ENCODE data around the gene WDFY2. TPM values are rescaled to one million over a fixed set of nuclear protein-coding genes. Genes with fewer than 3 reads are reported as not detected.

Gene WDFY2
- polyA plus RNA-seq, 3 donors, result 13.0 to 19.1 (median 16.0) TPM

DNA sequence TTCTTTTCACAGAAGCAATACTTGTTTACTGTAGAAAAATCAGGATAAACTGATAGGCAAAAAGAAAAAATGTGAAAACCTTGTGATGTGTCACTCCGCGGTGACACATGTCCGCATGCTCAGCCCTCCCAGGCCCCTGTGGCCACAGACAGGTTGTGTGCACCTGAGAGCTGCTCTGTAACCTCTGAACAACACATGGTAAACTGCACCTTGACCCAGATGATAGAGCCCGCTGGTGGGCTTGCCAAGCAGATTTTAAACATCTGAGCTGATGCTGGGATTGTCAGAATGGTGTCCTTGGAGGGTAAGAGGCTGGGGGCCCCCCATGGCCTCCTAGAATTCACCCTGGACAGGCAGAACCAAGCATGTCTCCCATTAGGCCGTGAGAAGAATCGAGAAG lies 185.9 kb downstream of the WDFY2 start:
- no peak for DNase-seq (ENCODE audit: extremely low read depth in 1 of 11, low read depth in 9 of 11, low spot score in 4 of 11)

DNA sequence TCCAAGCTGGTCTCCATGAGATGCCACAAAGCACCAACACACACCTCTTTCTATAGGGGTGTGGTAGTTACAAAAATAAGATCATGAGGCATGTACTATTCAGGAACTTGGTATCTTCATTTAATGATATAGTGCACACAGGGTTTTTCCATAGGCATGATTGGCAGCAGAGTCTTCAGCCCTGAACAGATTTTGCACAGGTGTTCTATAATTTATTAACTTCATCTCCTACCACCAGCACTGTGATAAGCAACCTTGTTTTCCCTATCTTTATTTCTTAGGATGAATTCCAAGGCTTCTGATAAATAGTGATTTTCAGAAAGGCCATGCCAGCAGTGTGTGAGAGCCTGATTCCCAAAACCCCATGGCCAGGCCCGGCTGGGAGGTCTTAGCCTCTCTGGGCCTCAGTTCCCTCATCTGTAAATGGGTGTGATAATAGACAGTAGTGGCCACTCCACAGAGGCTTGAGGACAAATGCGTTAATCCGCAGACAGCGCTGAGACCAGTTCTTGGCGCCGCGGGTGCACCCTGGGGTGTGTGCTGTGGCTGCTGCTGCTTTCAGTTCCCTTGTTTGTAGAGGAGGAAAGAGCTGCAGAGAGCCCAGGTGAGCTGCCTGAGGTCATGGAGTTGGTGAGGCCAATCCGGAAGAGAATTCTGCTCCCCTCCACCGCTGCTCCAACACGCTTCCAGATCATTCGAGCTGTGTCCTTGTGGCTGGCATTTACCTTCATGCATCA lies 186.6 kb downstream of the WDFY2 start:
- no peak for DNase-seq (ENCODE audit: extremely low read depth in 1 of 11, low read depth in 9 of 11, low spot score in 4 of 11)

DNA sequence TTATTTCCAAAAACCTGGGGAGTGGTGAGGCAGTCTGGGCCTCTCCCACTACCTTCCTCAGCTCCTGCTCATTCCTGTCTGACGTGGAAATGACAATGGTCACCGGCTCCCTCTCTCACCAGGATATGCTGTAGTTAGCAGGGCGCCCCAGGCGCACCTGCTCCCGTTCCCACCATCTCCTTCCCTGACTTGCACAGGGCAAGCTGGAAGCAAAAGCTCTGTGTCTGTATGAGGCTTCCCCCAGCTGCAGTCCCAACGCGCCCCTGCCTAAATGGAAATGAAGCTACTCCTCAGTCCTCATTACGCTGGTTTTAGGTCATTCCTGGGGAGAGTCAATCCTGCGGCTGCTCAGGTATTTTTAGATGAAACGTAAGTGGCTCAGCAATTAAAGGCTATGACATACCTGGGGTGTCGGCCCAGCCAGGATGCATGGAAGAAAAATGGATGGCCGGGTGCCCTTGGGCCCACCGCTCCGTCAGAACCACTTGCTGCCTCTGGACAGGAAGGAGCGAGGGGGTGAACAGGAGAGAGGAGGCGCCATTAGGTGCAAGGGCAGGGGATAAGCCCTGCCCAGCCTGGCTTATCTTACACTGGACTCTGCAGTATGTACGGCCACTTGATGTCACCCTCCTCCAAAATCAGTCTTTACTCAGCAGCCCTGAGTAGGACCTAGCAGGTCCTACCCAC lies 187.3 kb downstream of the WDFY2 start:
- DNase-seq (ENCODE audit: extremely low read depth in 1 of 11, low read depth in 9 of 11, low spot score in 4 of 11), result no peak

DNA sequence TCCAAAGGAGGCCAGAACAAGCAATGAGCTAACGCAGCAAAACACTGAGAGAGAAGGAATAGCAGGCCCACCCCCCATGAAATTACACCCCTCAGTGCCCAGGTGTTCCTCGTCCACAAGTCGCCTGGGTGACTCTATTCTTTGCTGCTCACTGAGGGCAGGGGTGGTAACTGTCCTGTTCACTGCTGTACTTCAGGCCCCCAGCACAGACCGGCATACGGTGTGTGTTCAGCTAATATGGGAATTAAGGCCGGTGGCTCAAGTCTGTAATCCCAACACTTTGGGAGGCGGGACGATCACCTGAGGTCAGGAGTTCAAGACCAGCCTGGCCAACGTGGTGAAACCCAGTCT lies 187.8 kb downstream of the WDFY2 start:
- DNase-seq (ENCODE audit: extremely low read depth in 1 of 11, low read depth in 9 of 11, low spot score in 4 of 11), result no peak

DNA sequence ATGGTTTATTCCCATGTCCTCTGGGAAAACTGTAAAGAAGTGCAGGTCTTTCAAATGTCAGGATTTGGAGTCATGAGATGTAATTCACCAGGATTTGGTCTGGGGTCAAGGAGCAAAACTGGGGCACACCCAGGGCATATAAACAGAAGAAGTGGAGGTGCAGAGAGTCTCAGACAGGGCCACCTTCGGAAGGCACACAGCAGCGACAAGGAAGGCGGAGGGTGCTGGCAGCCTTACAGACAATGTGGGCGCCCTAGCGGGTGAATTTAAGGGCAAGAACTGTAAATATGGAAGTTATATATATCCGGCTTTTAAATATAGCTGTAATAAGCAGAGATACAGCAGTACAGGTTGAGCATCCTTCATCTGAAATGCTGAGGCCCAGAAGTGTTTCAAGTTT lies 188.5 kb downstream of the WDFY2 start:
- DNase-seq (ENCODE audit: extremely low read depth in 1 of 11, low read depth in 9 of 11, low spot score in 4 of 11), result no peak

DNA sequence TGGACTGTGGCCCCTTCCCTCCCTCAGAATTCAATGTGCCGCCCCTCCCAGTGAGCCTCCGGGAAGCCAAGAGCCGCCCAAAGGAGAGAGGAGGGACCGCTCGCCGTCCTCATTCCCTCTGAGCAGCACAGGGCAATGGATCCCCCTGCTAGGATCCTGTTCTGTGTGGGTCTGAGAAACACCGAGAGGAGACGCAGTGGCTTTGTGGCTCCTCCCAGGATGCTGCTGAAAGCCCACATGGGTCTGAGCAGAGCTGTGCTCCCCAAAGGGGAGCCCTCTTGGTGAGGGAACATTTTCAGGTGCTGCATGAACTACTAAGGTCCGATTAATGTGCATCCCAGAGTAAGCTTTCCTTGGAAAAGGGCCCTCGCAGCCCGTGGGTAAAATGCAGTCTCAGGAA lies 189.3 kb downstream of the WDFY2 start:
- DNase-seq (ENCODE audit: extremely low read depth in 1 of 11, low read depth in 9 of 11, low spot score in 4 of 11), result no peak

DNA sequence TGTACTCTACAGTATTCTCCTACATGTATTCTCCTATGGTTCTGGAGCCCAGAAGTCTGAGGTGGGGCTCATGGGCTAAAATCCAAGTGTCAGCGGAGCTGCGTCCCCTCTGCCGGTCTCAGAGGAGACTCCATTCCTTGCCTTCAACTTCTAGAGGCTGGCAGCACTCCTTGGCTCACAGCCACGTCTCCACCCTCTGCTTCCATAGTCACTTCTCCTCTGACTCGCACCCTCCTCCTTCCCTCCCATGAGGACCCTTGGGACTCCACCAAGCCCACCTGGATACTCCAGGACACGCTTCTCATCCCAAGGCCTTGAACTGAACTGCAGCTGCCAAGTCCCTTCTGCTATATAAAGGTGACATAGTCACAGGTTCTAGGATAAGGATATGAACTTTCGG lies 191.9 kb downstream of the WDFY2 start:
- no peak for DNase-seq (ENCODE audit: extremely low read depth in 1 of 11, low read depth in 9 of 11, low spot score in 4 of 11)

DNA sequence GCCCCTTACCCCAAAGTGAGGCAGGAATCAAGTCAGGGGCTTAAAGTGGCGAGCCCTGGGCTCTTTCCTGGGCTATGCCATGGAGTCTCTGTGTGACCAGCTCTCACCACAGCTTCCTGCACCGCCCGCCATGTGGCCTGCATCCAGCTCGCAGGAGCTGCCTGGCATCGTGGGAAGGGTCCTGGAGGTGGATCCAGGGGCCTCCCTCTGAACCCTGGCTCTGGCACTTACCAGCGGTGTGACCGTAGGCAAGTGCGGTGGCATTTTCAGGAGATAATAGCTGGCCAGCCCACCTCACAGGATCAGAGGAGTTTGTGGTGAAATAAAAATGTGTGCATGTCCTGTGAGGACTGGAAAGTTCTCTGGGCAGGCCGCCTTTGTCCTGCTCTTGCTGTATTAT lies 193.7 kb downstream of the WDFY2 start:
- DNase-seq (ENCODE audit: extremely low read depth in 1 of 11, low read depth in 9 of 11, low spot score in 4 of 11), result no peak

DNA sequence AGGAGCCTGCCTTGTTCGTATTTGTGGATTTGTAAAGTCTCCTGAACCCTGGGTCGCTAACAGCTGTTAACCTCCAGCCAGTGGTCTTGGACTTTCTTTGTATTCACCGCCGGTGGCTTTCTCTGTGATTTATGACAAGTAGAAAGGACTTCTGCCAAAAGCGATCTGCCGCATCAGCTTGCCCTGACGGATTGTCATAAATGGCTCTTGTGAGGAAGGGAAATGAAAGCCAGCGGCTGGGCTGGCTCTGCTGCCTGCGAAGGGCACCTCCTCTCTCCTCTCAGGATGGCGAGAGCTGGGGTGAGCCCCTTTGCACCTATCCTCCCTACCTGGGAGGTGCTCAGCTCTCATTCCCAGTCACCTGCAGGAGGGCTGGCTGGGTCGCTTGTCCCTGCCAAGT lies 194.1 kb downstream of the WDFY2 start:
- DNase-seq (ENCODE audit: extremely low read depth in 1 of 11, low read depth in 9 of 11, low spot score in 4 of 11), result no peak

DNA sequence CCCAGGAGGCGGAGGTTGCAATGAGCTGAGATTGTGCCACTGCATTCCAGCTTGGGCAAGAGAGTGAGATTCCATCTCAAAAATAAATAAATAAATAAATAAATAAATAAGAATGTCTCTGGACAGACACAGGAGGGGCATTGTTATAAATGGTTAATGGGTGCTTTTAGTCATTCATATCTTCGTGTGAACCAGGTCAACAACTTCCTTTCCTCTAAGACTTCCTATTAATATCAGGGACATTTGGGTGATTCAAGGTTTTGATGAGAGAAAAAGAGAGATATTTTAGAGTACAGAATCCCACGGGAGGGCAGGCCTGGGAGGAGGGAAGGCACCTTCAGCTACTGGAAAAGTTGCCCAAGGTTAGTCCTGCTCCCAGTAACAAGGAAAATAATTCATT lies 195.8 kb downstream of the WDFY2 start:
- no peak for DNase-seq (ENCODE audit: extremely low read depth in 1 of 11, low read depth in 9 of 11, low spot score in 4 of 11)

DNA sequence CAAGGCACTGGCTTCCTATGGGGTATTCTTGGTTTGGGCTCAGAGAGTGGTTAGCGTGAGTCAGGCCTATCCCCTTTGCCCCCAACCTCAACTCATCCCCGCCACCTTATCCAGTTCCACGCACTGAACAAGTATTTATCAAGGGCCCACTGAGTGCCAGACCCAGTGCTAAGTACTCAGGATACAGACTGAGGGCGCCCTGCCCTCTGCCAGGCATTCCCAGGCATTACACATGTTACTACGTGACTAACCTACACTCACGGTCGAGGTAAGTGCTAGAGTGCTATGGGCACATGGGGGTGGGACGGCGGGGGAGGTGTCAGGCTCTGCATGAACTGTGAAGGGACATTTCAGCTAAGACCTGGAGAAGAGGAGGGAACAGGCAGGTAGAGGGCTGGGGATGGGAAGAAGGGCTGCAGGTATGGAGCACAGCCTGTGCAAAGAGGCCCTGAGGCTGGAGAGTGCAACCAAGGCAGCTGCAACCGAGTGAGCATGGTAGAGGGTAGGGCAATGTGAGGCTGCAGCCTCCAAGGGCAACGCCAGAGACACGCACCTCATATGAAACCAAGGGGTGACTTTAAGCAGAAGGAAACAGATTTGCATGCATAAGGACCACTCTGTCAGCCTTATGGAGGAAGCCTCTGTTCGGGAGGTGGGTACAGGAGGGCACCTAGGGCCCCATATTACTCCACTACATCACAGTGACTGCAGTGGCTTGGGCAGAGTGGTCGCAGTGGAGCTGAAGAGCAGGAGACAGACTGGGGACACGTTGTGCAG lies 197.2 kb downstream of the WDFY2 start:
- DNase-seq (ENCODE audit: extremely low read depth in 1 of 11, low read depth in 9 of 11, low spot score in 4 of 11), result no peak

DNA sequence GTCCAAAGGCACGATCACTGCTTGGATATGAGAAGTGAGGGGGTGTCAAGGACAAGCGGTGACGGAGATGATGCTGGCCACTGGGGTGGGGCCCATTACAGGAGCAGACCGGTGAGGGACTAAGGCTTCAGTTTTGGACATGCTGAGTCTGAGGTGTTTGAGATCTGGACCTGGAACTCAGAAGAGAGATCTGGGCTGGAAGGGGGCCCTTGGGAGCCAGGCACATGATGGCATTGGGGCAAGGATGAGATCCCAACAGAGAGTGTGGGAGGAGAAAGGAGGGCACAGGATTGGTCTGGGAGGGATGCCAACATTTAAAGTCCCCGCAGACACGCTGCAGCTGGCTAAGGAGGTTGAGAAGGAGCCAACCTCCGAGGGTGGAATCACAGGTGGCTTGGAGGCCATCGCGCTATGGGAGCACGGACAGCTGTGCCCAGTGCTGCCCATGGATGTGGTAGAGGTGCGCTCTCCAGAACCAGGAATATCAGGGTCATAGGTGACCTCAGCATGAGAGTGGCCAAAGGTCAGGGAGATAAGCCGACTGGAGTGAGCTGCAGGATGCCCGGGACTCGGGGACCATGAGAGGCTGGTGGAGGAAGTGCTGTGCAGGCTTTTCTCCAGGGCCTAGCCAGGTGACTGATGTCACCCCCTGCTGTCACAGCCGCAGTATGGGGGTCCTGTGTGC lies 197.9 kb downstream of the WDFY2 start:
- DNase-seq (ENCODE audit: extremely low read depth in 1 of 11, low read depth in 9 of 11, low spot score in 4 of 11), result no peak

DNA sequence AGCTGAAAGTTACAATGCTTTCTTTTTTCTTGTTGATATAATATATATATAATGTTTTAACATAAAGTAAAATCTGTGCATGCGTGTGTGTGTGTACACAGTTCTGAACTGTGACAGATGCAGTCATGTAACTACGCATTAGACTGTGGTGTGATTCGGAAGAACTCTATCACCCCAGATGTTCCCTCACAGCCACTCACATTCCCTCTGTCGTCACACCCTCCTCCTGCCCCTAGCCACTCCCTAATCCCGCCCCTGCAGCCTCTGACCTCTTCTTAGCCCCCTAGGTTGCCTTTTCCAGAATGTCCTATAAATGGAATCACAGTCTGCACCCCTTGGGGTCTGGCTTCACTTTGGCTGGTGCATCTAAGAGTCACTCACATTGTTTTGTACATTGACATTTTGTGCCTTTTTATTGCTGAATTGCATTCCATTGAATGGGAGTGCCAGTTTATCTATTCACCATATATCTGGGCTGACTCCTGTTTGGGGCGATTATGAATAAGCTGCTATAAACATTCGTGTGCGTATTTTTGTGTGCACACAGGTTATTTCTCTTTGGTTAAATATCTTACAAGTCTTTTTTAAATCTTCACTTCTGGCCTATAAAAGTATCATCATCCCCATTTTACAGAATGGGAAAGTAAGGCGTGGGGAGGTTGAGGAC lies 199.3 kb downstream of the WDFY2 start:
- no peak for DNase-seq (ENCODE audit: extremely low read depth in 1 of 11, low read depth in 9 of 11, low spot score in 4 of 11)

DNA sequence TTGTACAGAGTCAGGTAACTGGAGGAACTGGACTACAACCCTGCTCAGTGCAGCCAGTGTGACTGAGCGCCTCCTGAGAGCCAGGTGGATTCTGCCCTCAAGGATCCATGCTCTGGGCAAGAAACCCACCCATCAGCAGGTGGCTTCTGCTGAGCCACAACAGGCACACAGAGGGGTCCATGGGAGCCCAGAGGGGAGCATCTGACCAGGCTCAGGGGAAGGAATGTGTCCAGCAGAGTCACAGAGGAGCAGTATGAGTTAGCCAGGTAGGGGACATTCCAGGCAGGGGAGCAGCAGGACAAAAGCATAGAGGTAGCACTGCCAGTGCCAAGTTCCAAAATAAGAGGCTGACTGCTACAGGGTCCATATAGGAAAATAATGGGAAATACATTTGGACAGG lies 199.8 kb downstream of the WDFY2 start:
- no peak for DNase-seq (ENCODE audit: extremely low read depth in 1 of 11, low read depth in 9 of 11, low spot score in 4 of 11)

DNA sequence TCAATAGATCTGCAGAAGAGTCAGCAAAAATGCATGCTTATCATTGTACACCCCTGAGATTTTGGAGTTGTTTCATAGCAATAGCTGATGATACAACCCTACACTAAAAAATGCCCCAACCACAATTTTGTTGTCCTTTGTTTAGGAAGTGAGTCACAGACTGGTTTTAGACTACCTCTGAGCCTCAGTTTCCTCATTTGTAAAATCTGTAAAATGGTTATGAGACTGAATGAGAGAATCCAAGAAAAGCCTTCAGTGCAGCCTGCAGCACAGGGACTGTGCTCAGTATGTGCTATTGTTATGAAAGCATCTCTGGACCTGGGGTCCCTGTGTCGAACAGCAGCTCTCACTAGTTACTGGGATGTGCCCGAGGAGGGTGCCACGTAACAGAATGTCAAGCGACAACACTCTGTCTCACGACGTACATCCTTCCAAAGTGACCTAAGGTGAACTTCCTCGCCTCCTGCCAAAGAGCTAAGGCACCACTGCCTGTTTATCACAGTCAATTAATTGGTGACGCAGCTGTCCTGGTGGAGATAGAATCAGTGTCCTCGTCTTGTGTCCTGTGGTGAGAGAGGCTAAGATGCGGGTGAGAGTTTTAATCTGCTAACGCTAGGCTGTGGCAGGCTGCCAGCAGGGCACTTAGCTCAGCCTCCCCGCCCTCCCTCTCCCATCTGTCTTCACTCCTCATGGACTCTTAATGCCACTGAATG lies 201.6 kb downstream of the WDFY2 start:
- DNase-seq (ENCODE audit: extremely low read depth in 1 of 11, low read depth in 9 of 11, low spot score in 4 of 11), result no peak

DNA sequence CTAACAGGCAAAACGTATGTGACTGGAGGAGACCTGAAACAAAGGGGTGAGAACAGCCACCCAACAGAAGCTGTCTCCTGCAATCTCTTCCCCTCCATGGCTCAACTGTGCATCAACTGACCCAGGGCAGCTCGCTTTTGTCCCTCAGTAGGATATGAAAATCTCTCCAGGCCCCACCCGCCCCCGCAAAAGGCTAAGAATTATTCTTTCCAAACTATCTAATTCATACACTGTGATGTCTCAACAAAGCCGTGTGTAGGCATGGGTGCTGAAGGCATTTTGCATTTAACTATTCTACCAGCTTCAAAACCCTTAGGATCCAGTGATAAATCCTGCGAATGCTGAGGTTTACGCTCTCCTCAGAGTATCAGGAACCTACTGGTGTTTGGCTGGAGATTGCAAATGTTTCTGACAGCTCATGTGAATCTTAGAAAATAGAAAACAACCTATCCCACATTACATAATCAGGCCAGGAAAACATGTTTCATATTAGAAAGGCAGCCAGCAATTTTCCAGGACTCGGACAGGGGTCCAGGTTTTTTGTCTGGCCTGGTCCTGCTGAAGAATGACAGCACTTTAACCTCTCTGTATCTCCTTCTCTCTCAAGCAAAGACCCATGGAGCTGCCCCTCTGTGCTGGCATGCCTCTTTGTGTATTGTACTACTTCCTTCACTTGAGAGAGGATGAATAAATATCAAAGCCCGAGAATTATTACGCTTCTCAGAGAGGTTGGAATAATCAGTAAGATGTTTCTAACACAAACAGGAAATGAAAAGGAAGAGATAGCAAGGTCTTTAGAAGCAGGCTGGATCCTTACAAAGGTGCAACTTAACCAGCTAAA lies 202.4 kb downstream of the WDFY2 start:
- DNase-seq (ENCODE audit: extremely low read depth in 1 of 11, low read depth in 9 of 11, low spot score in 4 of 11), result no peak

DNA sequence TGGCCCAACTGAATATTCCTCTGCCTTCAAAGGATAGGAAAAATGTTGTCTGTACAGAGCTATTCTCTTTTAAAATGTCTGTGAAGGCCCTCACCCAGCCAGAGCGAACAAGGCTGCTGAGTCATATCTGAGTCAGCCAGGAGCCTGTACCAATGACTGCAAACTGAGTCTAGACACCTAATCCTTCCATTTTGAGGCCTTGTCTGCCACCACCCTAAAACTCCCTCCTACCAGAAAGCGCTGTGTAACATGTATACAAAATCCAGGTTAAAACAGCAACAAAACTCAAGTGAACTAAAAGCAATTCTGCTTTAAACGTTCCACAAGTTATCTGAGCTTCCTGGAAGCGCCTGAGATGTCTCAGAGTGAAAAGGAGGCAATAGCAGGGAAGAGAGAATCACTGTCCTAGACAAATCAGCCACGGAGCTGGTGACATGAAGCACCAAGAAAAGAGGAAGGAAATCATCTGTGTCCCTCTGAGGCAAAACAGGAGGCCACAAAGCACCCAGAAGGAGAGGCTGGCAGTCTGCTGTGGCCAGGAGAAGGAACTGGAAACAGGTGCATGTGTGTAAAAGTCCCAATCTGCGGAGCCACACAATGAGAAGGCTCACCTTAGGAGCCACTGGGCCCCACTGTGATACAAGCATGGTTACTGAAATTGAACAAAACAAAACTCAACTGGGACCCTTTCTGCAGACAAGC lies 209.5 kb downstream of the WDFY2 start:
- no peak for DNase-seq (ENCODE audit: extremely low read depth in 1 of 11, low read depth in 9 of 11, low spot score in 4 of 11)

All from renal cortex interstitium (tissue), 11 donors.